Uterus (tissue), 4 donors: Measurements from ENCODE around the gene UBE2R2. TPM values are rescaled to one million over a fixed set of nuclear protein-coding genes. Genes with fewer than 3 reads are reported as not detected.
"Not testable (repeated sequence)": the region's sequence is repeated elsewhere in the genome, so short reads cannot be mapped to it uniquely, and the experiment has no call there.

Source experiments
- DNase-seq, 2 donors: peaks; one replicate each; pipeline ENCODE4 v3.0.0-alpha.2; 2019 to 2020
- H3K27ac ChIP-seq, 2 donors: fragments of 200-600 bp; sonication (generic); 1 replicate in 1 of 2; 2 replicates in 1 of 2; pipeline ENCODE4 v1.5.1; 2016 to 2018
- H3K27me3 ChIP-seq, 2 donors: fragments of 200-600 bp; sonication (generic); one replicate each; pipeline ENCODE4 v1.5.1; 2018 to 2019; ENCODE audit warnings: control low read depth in 1 of 2
- H3K36me3 ChIP-seq, 2 donors: fragments of 200-600 bp; sonication (generic); one replicate each; pipeline ENCODE4 v1.5.1; 2019; ENCODE audit warnings: control low read depth in 1 of 2
- H3K4me1 ChIP-seq, 2 donors: fragments of 200-600 bp; sonication (generic); one replicate each; pipeline ENCODE4 v1.5.1; 2018 to 2019; ENCODE audit warnings: control low read depth in 1 of 2
- H3K4me3 ChIP-seq, 2 donors: fragments of 200-600 bp; sonication (generic); 1 replicate in 1 of 2; 2 replicates in 1 of 2; pipeline ENCODE4 v1.5.1; 2018 to 2019; ENCODE audit warnings: mild to moderate bottlenecking in 1 of 2
- H3K9me3 ChIP-seq, 2 donors: fragments of 200-600 bp; sonication (generic); one replicate each; pipeline ENCODE4 v1.5.1; 2019; ENCODE audit warnings: control low read depth in 1 of 2
- CTCF ChIP-seq, 4 experiments: fragments of 200-600 bp in 2 of 4; fragments of 450-650 bp in 2 of 4; sonication (generic) in 2 of 4; IDR thresholded peaks; one replicate each; pipeline ENCODE4 v1.5.1; 2016 to 2019; ENCODE audit warnings: antibody characterized with exemption in 4 of 4, mild to moderate bottlenecking in 2 of 4, moderate library complexity in 1 of 4
- POLR2A ChIP-seq, 2 donors: fragments of 450-650 bp; IDR thresholded peaks; one replicate each; pipeline ENCODE4 v1.6.1; 2016; ENCODE audit warnings: antibody characterized with exemption in 2 of 2, mild to moderate bottlenecking in 1 of 2, moderate library complexity in 1 of 2
- intact Hi-C: fragments of 100-400 bp; cut with DNase I; formaldehyde crosslinking; loops from one replicate; pipeline ENCODE4 v1.15.1; 2023; ENCODE audit warnings: low total_unique reads
- total RNA-seq, 4 donors: library from RNA; depleted of rRNA in 3 of 4; stranded (reverse); fragments of >200 nt in 3 of 4; gene quantifications; one replicate each; pipeline versions ENCODE4 v1.1.0 to v1.2.4, GENCODE V29; 2014 to 2023
- donor health status: DM: yes; HTN: yes; CAD: no.

UBE2R2 gene
- total RNA-seq, 4 donors from 2014 or later = 5.4 to 46.9 (median 22.1) TPM

DNA sequence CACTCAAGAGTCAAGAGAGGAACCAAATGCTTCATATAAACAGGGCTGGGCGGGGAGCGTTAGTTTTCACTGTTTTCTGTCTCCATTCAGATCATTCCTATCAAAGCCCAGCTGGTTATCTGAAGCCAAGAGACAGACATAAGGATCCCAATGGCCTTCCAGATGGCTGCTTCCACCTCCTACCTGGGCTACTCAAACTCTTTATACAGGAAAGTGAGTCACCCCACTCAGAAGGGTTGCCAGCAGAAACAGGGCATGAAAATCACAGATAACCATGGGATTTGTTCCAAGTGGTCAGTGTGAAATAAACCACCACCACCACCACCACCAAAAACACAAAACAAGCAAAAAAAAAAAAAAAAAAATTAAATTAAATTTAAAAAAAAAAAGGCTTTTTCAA is 16.1 kb upstream of the UBE2R2 start:
- Histone ChIP-seq H3K27ac (no peak overlapping the region), H3K27me3 (no peaks in the 10 kb centered on the region), H3K36me3 (no peaks in the 10 kb centered on the region), H3K9me3 (no peaks in the 10 kb centered on the region), H3K4me1 (no peaks in the 10 kb centered on the region), H3K4me3 (no peak overlapping the region)
- no peak for DNase-seq
- TF ChIP-seq CTCF (IDR thresholded peaks at IDR 0.05) (no peak), POLR2A (IDR thresholded peaks at IDR 0.05) (no peak)
- intact Hi-C loops = no loop called here

- H3K9me3 ChIP-seq, DNase-seq, H3K4me1 ChIP-seq, H3K27me3 ChIP-seq, H3K4me3 ChIP-seq, H3K36me3 ChIP-seq, H3K27ac ChIP-seq, intact Hi-C loops: not testable (repeated sequence)
Observed at GRCh38 chr9:33801943-33802500, 14.9 kb upstream of the UBE2R2 start.

DNA sequence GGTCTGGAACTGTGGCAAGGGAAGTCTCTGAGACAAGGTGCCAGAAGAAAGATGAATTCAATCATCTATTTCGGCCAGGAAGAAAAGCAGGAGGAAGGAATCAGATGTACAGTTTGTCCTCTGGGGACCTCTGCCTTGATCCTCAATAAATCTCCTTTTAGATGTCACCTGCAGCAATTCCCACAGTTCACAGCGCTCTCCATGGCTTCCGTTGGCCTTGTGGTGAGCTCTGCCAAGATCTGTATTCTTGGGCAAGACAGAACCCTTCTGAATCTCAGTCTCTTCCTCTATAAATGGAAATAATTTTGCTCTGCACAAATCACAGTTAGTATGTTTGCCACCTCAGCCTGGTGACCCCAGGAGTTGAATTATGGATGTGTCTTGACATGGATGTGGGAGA is 12.8 kb upstream of the UBE2R2 start:
- H3K4me1 ChIP-seq, DNase-seq, H3K27ac ChIP-seq, H3K4me3 ChIP-seq, H3K36me3 ChIP-seq, H3K9me3 ChIP-seq, H3K27me3 ChIP-seq, intact Hi-C loops: not testable (repeated sequence)

GRCh38 chr9:33807156-33807555 is 9.8 kb upstream of the UBE2R2 start:
- H3K36me3 ChIP-seq, H3K4me3 ChIP-seq, H3K27ac ChIP-seq, H3K27me3 ChIP-seq, DNase-seq, H3K4me1 ChIP-seq, H3K9me3 ChIP-seq, intact Hi-C loops: not testable (repeated sequence)

DNA sequence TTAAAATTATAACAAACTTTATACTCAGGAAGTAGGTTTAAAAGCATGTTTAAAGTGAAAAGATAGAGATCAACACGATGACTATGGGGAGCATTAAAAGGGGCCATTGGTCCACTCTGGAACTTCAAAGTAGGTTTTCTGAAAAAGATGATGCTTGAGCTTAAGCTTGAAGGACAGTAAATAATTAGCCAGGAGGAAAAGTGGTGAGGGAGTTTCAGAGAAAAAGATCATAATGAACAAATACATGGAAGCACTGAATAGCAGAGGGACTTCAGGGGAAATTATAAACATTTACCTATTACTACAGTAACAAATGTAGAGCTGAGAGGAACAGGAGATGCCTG is 8.0 kb upstream of the UBE2R2 start:
- H3K4me1 ChIP-seq, H3K27me3 ChIP-seq, H3K36me3 ChIP-seq, intact Hi-C loops, H3K27ac ChIP-seq, H3K9me3 ChIP-seq, H3K4me3 ChIP-seq, DNase-seq: not testable (repeated sequence)

- Histone ChIP-seq H3K36me3 (no peaks in the 10 kb centered on the region), H3K4me3 (no peak overlapping the region)
Observed at GRCh38 chr9:33809506-33809905, 7.5 kb upstream of the UBE2R2 start.

More at GRCh38 chr9:33809506-33809905, 7.5 kb upstream of the UBE2R2 start:
- H3K27me3 ChIP-seq = no peaks in the 10 kb centered on the region
- H3K4me1 ChIP-seq = no peaks in the 10 kb centered on the region
- no peaks in the 10 kb centered on the region for H3K9me3 ChIP-seq
- TF ChIP-seq POLR2A (IDR thresholded peaks at IDR 0.05) (no peak), CTCF (IDR thresholded peaks at IDR 0.05) (no peak)
- H3K27ac ChIP-seq = no peak overlapping the region
- no peak for DNase-seq
- intact Hi-C loops = no loop called here
